Astrocyte (in vitro differentiated cells and primary cell): ENCODE data around the gene KMT5C. TPM values are rescaled to one million over a fixed set of nuclear protein-coding genes. Genes with fewer than 3 reads are reported as not detected.

Source experiments
- DNase-seq: peaks from one replicate; pipeline ENCODE4 v3.0.0-alpha.2; 2010; ENCODE audit warnings: low read depth
- FAIRE-seq: peaks from 2 replicates; lab custom pipeline; 2011; peaks lifted over from hg19 to GRCh38; lab: Jason Lieb, UNC
- H2AFZ ChIP-seq: 2 replicates; pipeline ENCODE4 v1.6.0; 2012; ENCODE audit warnings: low read depth, low read length, inconsistent platforms
- H3K27ac ChIP-seq: 2 replicates; pipeline ENCODE4 v1.5.1; 2011; ENCODE audit warnings: low read depth, low read length, inconsistent platforms
- H3K27me3 ChIP-seq: 2 replicates; pipeline ENCODE4 v1.6.0; 2011; ENCODE audit warnings: low read length, inconsistent platforms; ENCODE audit not compliant: insufficient read depth
- H3K36me3 ChIP-seq: 2 replicates; pipeline ENCODE4 v1.5.1; 2011; ENCODE audit warnings: low read length, inconsistent platforms; ENCODE audit not compliant: insufficient read depth
- H3K4me1 ChIP-seq: 2 replicates; pipeline ENCODE4 v1.5.1; 2011; ENCODE audit warnings: low read length, inconsistent platforms; ENCODE audit not compliant: insufficient read depth
- H3K4me2 ChIP-seq: 2 replicates; pipeline ENCODE4 v1.6.0; 2012; ENCODE audit warnings: low read length, inconsistent platforms
- H3K4me3 ChIP-seq: 2 replicates; pipeline ENCODE4 v1.5.1; 2011; ENCODE audit warnings: low read depth, mild to moderate bottlenecking, low read length, inconsistent platforms; ENCODE audit not compliant: insufficient read depth
- H3K79me2 ChIP-seq: 2 replicates; pipeline ENCODE4 v1.6.0; 2012; ENCODE audit warnings: mild to moderate bottlenecking, low read length, inconsistent platforms; ENCODE audit not compliant: insufficient read depth
- H3K9ac ChIP-seq: 2 replicates; pipeline ENCODE4 v1.6.0; 2012; ENCODE audit warnings: mild to moderate bottlenecking, low read length, inconsistent platforms
- H3K9me3 ChIP-seq: 2 replicates; pipeline ENCODE4 v1.5.1; 2012; ENCODE audit warnings: low read depth, mild to moderate bottlenecking, low read length, inconsistent platforms; ENCODE audit not compliant: insufficient read depth
- H4K20me1 ChIP-seq: 2 replicates; pipeline ENCODE4 v1.6.0; 2012; ENCODE audit warnings: low read length, inconsistent platforms; ENCODE audit not compliant: insufficient read depth
- H3K27ac Mint-ChIP-seq: one replicate; pipeline ENCODE4 v1.8.0; 2021; ENCODE audit warnings: mild to moderate bottlenecking, mixed read lengths; ENCODE audit not compliant: unreplicated experiment
- H3K27me3 Mint-ChIP-seq: one replicate; pipeline ENCODE4 v1.8.0; 2021; ENCODE audit warnings: low read depth, mixed read lengths; ENCODE audit not compliant: unreplicated experiment
- H3K36me3 Mint-ChIP-seq: one replicate; pipeline ENCODE4 v1.8.0; 2021; ENCODE audit warnings: low read depth, mixed read lengths; ENCODE audit not compliant: unreplicated experiment
- H3K4me1 Mint-ChIP-seq: one replicate; pipeline ENCODE4 v1.8.0; 2021; ENCODE audit warnings: low read depth, mixed read lengths; ENCODE audit not compliant: unreplicated experiment
- H3K4me3 Mint-ChIP-seq: one replicate; pipeline ENCODE4 v1.8.0; 2021; ENCODE audit warnings: mild to moderate bottlenecking, moderate library complexity, mixed read lengths; ENCODE audit not compliant: unreplicated experiment
- H3K9me3 Mint-ChIP-seq: one replicate; pipeline ENCODE4 v1.8.0; 2021; ENCODE audit warnings: mild to moderate bottlenecking, mixed read lengths; ENCODE audit not compliant: unreplicated experiment
- CTCF ChIP-seq: IDR thresholded peaks from 2 replicates; pipeline ENCODE4 v1.5.1; 2011; ENCODE audit warnings: low read depth, mild to moderate bottlenecking, inconsistent platforms, low read length, moderate library complexity; ENCODE audit not compliant: insufficient read depth
- EZH2 ChIP-seq: IDR thresholded peaks from 2 replicates; pipeline ENCODE4 v1.6.1; 2012; ENCODE audit warnings: mild to moderate bottlenecking, low read length, inconsistent platforms; ENCODE audit not compliant: insufficient read depth
- total RNA-seq: library from RNA; stranded (reverse); gene quantifications from 2 replicates; pipeline ENCODE4 v1.2.1, GENCODE V29; 2021

Gene KMT5C
- total RNA-seq, 1 donor from 2014 or later = 14.6 TPM

GRCh38 chr19:55339889-55340783 lies 460 bp downstream of the KMT5C start:
- Histone ChIP-seq H3K36me3 (no peaks in the 10 kb centered on the region), H3K9me3 (no peaks in the 10 kb centered on the region), H3K79me2 (peaks cover 10% of the 10 kb centered on the region), H3K27me3 (peaks cover 4% of the 10 kb centered on the region), H3K27ac (peak overlapping the region; percentile 70), H3K4me1 (peaks cover 25% of the 10 kb centered on the region), H2AFZ (peak overlapping the region; percentile 32), H3K4me2 (peak overlapping the region; percentile 100), H3K9ac (peak overlapping the region; percentile 92), H4K20me1 (peaks cover 6% of the 10 kb centered on the region), H3K4me3 (peak overlapping the region; percentile 69)
- DNase-seq (no peak), FAIRE-seq (no peak)
- H3K4me3 Mint-ChIP-seq = peak overlapping the region; percentile 95
- H3K27ac Mint-ChIP-seq = peak overlapping the region; percentile 83
- no peaks in the 10 kb centered on the region for H3K27me3 Mint-ChIP-seq
- peaks cover 12% of the 10 kb centered on the region for H3K4me1 Mint-ChIP-seq
- H3K36me3 Mint-ChIP-seq = peaks cover 8% of the 10 kb centered on the region
- no peak for TF ChIP-seq CTCF
- TF ChIP-seq EZH2 = no peak
- H3K9me3 Mint-ChIP-seq = peaks cover 3% of the 10 kb centered on the region

GRCh38 chr19:55340784-55341147 lies 1.1 kb downstream of the KMT5C start:
- H3K36me3 ChIP-seq = no peaks in the 10 kb centered on the region
- Mint-ChIP-seq H3K4me3 (peak overlapping the region; percentile 88), H3K36me3 (peaks cover 8% of the 10 kb centered on the region), H3K27me3 (no peaks in the 10 kb centered on the region), H3K4me1 (peaks cover 17% of the 10 kb centered on the region), H3K9me3 (peaks cover 3% of the 10 kb centered on the region), H3K27ac (peak overlapping the region; percentile 53)
- DNase-seq (no peak), FAIRE-seq (no peak)
- no peak for TF ChIP-seq CTCF
- TF ChIP-seq EZH2 = no peak
- H3K27me3 ChIP-seq = peaks cover 4% of the 10 kb centered on the region
- H3K9me3 ChIP-seq = no peaks in the 10 kb centered on the region
- H3K4me3 ChIP-seq = peak overlapping the region; percentile 69
- peaks cover 6% of the 10 kb centered on the region for H4K20me1 ChIP-seq
- peak overlapping the region; percentile 92 for H3K9ac ChIP-seq
- H3K4me2 ChIP-seq = peak overlapping the region; percentile 100
- H2AFZ ChIP-seq = no peak overlapping the region
- H3K27ac ChIP-seq = no peak overlapping the region
- H3K79me2 ChIP-seq = peaks cover 10% of the 10 kb centered on the region
- H3K4me1 ChIP-seq = peaks cover 25% of the 10 kb centered on the region

- Histone ChIP-seq H3K9me3 (no peaks in the 10 kb centered on the region), H3K36me3 (no peaks in the 10 kb centered on the region), H3K4me2 (peak overlapping the region; percentile 100), H4K20me1 (peaks cover 6% of the 10 kb centered on the region), H3K9ac (peak overlapping the region; percentile 92), H3K79me2 (peaks cover 10% of the 10 kb centered on the region), H3K27ac (no peak overlapping the region), H2AFZ (no peak overlapping the region), H3K4me3 (peak overlapping the region; percentile 69), H3K4me1 (peaks cover 25% of the 10 kb centered on the region), H3K27me3 (peaks cover 4% of the 10 kb centered on the region)
- no peak overlapping the region for H3K27ac Mint-ChIP-seq
- peak overlapping the region; percentile 88 for H3K4me3 Mint-ChIP-seq
- peak; percentile 23 for DNase-seq
- H3K36me3 Mint-ChIP-seq = peaks cover 8% of the 10 kb centered on the region
- H3K27me3 Mint-ChIP-seq = no peaks in the 10 kb centered on the region
- H3K9me3 Mint-ChIP-seq = peaks cover 3% of the 10 kb centered on the region
- TF ChIP-seq CTCF (no peak), EZH2 (no peak)
- H3K4me1 Mint-ChIP-seq = peaks cover 17% of the 10 kb centered on the region
- FAIRE-seq = no peak
These were observed 1.5 kb downstream of the KMT5C start for GRCh38 chr19:55341171-55341588.
